Calu3 (cell line): Measurements from ENCODE around the gene KIF25. TPM values are rescaled to one million over a fixed set of nuclear protein-coding genes. Genes with fewer than 3 reads are reported as not detected.
"Not testable (repeated sequence)": the region's sequence is repeated elsewhere in the genome, so short reads cannot be mapped to it uniquely, and the experiment has no call there.

Experiments used
- BruUV-seq: library from RNA; stranded (reverse); fragments of 400-500 nt; replicated peaks from 2 replicates; lab custom pipeline; 2021; lab: Mats Ljungman, UMichigan
- CTCF ChIA-PET: fragments of 300-600 bp; sonication (Branson Sonifier 250); formaldehyde crosslinking; loops from one replicate; lab custom pipeline; 2022; ENCODE audit warnings: antibody characterized with exemption; lab: Charles Lee
- DNase-seq: peaks from one replicate; pipeline ENCODE4 v3.0.0; 2022
- H3K27ac Mint-ChIP-seq: one replicate; pipeline ENCODE4 v1.8.0; 2022; ENCODE audit warnings: mixed read lengths; ENCODE audit not compliant: unreplicated experiment
- H3K27me3 Mint-ChIP-seq: one replicate; pipeline ENCODE4 v1.8.0; 2022; ENCODE audit warnings: mixed read lengths; ENCODE audit not compliant: unreplicated experiment
- H3K36me3 Mint-ChIP-seq: one replicate; pipeline ENCODE4 v1.8.0; 2022; ENCODE audit warnings: mild to moderate bottlenecking, moderate library complexity, mixed read lengths; ENCODE audit not compliant: insufficient read depth, unreplicated experiment
- H3K4me1 Mint-ChIP-seq: one replicate; pipeline ENCODE4 v1.8.0; 2022; ENCODE audit warnings: mild to moderate bottlenecking, low read depth, mixed read lengths; ENCODE audit not compliant: unreplicated experiment
- H3K4me3 Mint-ChIP-seq: one replicate; pipeline ENCODE4 v1.8.0; 2022; ENCODE audit warnings: mild to moderate bottlenecking, low read depth, moderate library complexity, mixed read lengths; ENCODE audit not compliant: unreplicated experiment
- H3K9me3 Mint-ChIP-seq: one replicate; pipeline ENCODE4 v1.8.0; 2022; ENCODE audit warnings: low read depth, mixed read lengths; ENCODE audit not compliant: unreplicated experiment
- CTCF ChIP-seq: fragments of 200-600 bp; IDR thresholded peaks from one replicate; pipeline ENCODE4 v1.8.0; 2022; ENCODE audit warnings: antibody characterized with exemption; ENCODE audit not compliant: unreplicated experiment
- intact Hi-C: fragments of 100-400 bp; cut with micrococcal nuclease; formaldehyde crosslinking; loops from one replicate; pipeline ENCODE4 v1.10.0; 2022; ENCODE audit not compliant: unreplicated experiment
- total RNA-seq: library from RNA; stranded (reverse); gene quantifications from 2 replicates; pipeline ENCODE4 v1.2.3, GENCODE V29; 2022

KIF25 gene
- total RNA-seq, 1 experiment from 2014 or later = not detected

DNA sequence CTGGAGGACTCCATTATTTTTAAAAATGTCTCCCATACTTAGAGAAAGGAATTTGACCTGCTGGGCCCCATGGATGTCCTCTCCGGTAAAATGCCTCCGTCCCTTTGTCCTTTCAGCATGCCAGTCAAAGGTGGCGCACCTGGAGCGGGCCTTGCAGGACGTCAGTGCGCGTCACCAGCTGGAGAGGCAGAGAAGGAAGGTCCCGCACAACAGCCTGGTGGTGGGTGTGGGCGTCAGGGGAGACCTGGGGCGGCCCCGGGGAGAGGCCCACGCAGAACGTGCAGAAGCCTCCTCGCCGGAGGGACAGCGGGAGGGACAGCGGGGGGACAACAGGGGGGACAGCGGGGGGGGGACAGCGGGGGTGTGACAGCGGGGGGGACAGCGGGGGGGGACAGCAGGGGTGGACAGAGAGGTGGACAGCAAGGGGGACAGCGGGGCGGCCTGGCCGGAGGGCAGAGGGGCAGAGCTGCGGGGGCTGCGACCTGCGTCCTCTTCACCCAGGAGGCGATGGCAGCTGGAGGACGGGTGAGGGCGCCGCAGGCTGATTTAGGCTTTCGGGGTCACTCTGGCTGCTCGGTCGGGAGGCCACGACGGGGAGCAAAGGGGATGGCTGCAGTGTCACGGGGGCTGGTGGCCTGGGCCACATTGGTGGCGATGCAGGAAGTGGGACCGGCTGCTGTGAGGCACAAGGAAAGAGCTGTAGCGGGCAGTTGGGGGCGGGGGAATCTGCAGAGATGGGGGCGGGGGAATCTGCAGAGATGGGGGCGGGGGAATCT lies 859 bp upstream of the KIF25 start:
- DNase-seq = no peak
- H3K4me1 Mint-ChIP-seq = no peaks in the 10 kb centered on the region
- no peak overlapping the region for H3K27ac Mint-ChIP-seq
- H3K36me3 Mint-ChIP-seq = no peaks in the 10 kb centered on the region
- CTCF ChIA-PET = no interaction called here
- no peaks in the 10 kb centered on the region for H3K9me3 Mint-ChIP-seq
- no peak for TF ChIP-seq CTCF
- no peak overlapping the region for H3K4me3 Mint-ChIP-seq
- intact Hi-C loops = no loop called here
- no TSS peak for BruUV-seq
- peaks cover 70% of the 10 kb centered on the region for H3K27me3 Mint-ChIP-seq

- BruUV-seq = no TSS peak
- H3K27ac Mint-ChIP-seq = no peak overlapping the region
- intact Hi-C loops = no loop called here
- no peak for DNase-seq
- no peaks in the 10 kb centered on the region for H3K36me3 Mint-ChIP-seq
- CTCF ChIA-PET = no interaction called here
- no peak for TF ChIP-seq CTCF
- H3K27me3 Mint-ChIP-seq = peaks cover 82% of the 10 kb centered on the region
- no peak overlapping the region for H3K4me3 Mint-ChIP-seq
- no peaks in the 10 kb centered on the region for H3K4me1 Mint-ChIP-seq
- no peaks in the 10 kb centered on the region for H3K9me3 Mint-ChIP-seq
These were observed 744 bp downstream of the KIF25 start for GRCh38 chr6:167998215-167998614.

GRCh38 chr6:168000198-168001028 lies 2.9 kb downstream of the KIF25 start:
- no peak for TF ChIP-seq CTCF
- H3K27ac Mint-ChIP-seq = no peak overlapping the region
- no TSS peak for BruUV-seq
- peaks cover 7% of the 10 kb centered on the region for H3K4me1 Mint-ChIP-seq
- intact Hi-C loops = no loop called here
- no peaks in the 10 kb centered on the region for H3K36me3 Mint-ChIP-seq
- CTCF ChIA-PET = no interaction called here
- H3K9me3 Mint-ChIP-seq = peaks cover 4% of the 10 kb centered on the region
- peaks cover 88% of the 10 kb centered on the region for H3K27me3 Mint-ChIP-seq
- no peak overlapping the region for H3K4me3 Mint-ChIP-seq
- DNase-seq = no peak

DNA sequence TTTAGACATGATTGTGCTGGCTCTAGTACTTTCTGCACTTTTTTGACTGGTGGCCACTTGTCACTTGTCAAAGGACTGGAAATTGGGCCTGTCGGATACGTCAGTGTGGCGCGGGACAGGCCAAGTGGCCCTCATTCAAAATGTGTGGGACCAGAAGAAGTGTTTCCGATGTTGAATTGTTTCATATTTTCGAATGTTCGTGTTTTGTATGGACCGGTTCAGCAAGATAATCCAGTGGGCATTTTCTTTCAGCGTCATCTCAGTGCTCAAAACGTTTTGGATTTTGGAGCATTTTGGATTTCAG lies 3.5 kb downstream of the KIF25 start:
- no peak for DNase-seq
- no TSS peak for BruUV-seq
- Mint-ChIP-seq H3K9me3 (peaks cover 4% of the 10 kb centered on the region), H3K27ac (no peak overlapping the region), H3K27me3 (peaks cover 87% of the 10 kb centered on the region), H3K4me1 (peaks cover 11% of the 10 kb centered on the region), H3K4me3 (no peak overlapping the region), H3K36me3 (no peaks in the 10 kb centered on the region)
- TF ChIP-seq CTCF = no peak
- CTCF ChIA-PET = no interaction called here
- intact Hi-C loops = no loop called here

- Mint-ChIP-seq H3K4me1 (peaks cover 11% of the 10 kb centered on the region), H3K27me3 (peaks cover 82% of the 10 kb centered on the region)
- BruUV-seq, intact Hi-C loops, H3K9me3 Mint-ChIP-seq, H3K27ac Mint-ChIP-seq, CTCF ChIA-PET, H3K36me3 Mint-ChIP-seq, H3K4me3 Mint-ChIP-seq, DNase-seq: not testable (repeated sequence)
These were observed 4.0 kb downstream of the KIF25 start for GRCh38 chr6:168001514-168001913.
